GM12873 (cell line): ENCODE measurements around the gene FADS1.

Experiments
- TF ChIP-seq, protein P1 (sequence below): IDR thresholded peaks from 2 replicates; pipeline ENCODE4 v1.5.1; 2012; ENCODE audit warnings: low read depth, mild to moderate bottlenecking, moderate library complexity, low read length, control low read depth; ENCODE audit not compliant: insufficient read depth; ENCODE audit errors: missing control alignments

FADS1 gene

DNA sequence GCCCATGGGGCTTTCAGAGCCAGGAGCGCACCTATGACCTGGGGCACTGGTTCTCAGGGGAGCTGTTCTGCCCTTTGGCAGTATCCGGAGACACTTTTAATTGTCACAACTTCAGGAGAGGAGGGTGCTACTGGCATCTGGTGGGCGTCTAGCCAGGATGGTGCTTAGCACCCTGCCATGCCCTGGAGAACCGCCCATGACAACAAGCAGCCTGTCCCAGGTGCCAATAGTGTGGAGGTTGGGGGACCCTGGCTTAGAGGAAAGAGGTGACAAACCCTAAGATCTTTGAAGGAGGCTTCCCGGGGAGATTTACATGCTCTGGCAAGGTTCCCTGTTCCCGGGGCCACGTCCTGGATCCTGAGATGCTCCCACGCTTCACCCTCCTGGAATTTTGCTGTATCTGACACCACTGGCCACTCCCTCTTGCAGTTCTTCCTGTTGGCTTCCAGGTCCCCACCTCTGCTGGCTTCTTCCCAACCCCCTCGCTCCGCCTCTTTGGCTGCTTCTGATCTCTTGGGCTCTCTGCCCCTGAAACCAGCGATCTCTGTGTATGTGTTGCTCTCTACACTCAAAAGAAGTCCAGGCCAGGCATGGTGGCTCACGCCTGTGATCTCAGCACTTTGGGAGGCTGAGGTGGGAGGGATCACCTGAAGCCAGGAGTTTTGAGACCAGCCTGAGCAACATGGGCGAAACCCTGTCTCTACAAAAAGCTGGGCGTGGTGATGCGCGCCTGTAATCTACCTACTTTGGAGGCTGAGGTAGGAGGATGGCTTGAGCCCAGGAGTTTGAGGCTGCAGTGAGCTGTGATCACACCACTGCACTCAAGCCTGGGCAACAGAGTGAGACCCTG lies 43.5 kb upstream of the FADS1 start:
- TF ChIP-seq, protein P1, sequence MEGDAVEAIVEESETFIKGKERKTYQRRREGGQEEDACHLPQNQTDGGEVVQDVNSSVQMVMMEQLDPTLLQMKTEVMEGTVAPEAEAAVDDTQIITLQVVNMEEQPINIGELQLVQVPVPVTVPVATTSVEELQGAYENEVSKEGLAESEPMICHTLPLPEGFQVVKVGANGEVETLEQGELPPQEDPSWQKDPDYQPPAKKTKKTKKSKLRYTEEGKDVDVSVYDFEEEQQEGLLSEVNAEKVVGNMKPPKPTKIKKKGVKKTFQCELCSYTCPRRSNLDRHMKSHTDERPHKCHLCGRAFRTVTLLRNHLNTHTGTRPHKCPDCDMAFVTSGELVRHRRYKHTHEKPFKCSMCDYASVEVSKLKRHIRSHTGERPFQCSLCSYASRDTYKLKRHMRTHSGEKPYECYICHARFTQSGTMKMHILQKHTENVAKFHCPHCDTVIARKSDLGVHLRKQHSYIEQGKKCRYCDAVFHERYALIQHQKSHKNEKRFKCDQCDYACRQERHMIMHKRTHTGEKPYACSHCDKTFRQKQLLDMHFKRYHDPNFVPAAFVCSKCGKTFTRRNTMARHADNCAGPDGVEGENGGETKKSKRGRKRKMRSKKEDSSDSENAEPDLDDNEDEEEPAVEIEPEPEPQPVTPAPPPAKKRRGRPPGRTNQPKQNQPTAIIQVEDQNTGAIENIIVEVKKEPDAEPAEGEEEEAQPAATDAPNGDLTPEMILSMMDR, result no peak

- TF ChIP-seq, protein P1, result no peak
Observed at GRCh38 chr11:61855939-61856680, 39.3 kb upstream of the FADS1 start.

- TF ChIP-seq, protein P1, result no peak
Observed at GRCh38 chr11:61854966-61855714, 38.3 kb upstream of the FADS1 start.

GRCh38 chr11:61854206-61854895 lies 37.5 kb upstream of the FADS1 start:
- TF ChIP-seq, protein P1, result no peak

GRCh38 chr11:61853698-61854169 lies 36.9 kb upstream of the FADS1 start:
- TF ChIP-seq, protein P1, result no peak

- TF ChIP-seq, protein P1, result no peak
Observed at GRCh38 chr11:61851900-61852295, 35.1 kb upstream of the FADS1 start.
